GM21447 (cell line): ENCODE measurements around the gene ZNF808.
"Not testable (repeated sequence)": the region's sequence is repeated elsewhere in the genome, so short reads cannot be mapped to it uniquely, and the experiment has no call there.

Experiments
- ATAC-seq: cut with Tn5 transposase; IDR thresholded peaks from one replicate; pipeline ENCODE4 v1.9.1; 2021; ENCODE audit not compliant: unreplicated experiment

ZNF808 gene

GRCh38 chr19:52527134-52527955 is at the start of gene ZNF808:
ZNF808 (plus strand) TSS chr19:52527668; CDS start chr19:52543285, 15,617 bp downstream.
- peak; percentile 82 for ATAC-seq

GRCh38 chr19:52484111-52484743 is 43.2 kb upstream of the ZNF808 start:
- not testable (repeated sequence) for ATAC-seq

GRCh38 chr19:52485064-52485463 is 42.4 kb upstream of the ZNF808 start:
- ATAC-seq: not testable (repeated sequence)

GRCh38 chr19:52485561-52486240 is 41.8 kb upstream of the ZNF808 start:
- not testable (repeated sequence) for ATAC-seq

GRCh38 chr19:52492201-52492993 is 35.1 kb upstream of the ZNF808 start:
- no peak for ATAC-seq

- ATAC-seq: no peak
Measured at GRCh38 chr19:52492994-52493470, 34.4 kb upstream of the ZNF808 start.

GRCh38 chr19:52494518-52494917 is 33.0 kb upstream of the ZNF808 start:
- ATAC-seq: no peak

GRCh38 chr19:52498571-52498970 is 28.9 kb upstream of the ZNF808 start:
- no peak for ATAC-seq

GRCh38 chr19:52500474-52500873 is 27.0 kb upstream of the ZNF808 start:
- ATAC-seq: not testable (repeated sequence)

GRCh38 chr19:52500991-52501390 is 26.5 kb upstream of the ZNF808 start:
- ATAC-seq: not testable (repeated sequence)

GRCh38 chr19:52507266-52507665 is 20.2 kb upstream of the ZNF808 start:
- ATAC-seq: no peak

GRCh38 chr19:52516191-52516590 is 11.3 kb upstream of the ZNF808 start:
- ATAC-seq: no peak

- ATAC-seq: no peak
Measured at GRCh38 chr19:52518646-52519045, 8.8 kb upstream of the ZNF808 start.

GRCh38 chr19:52519175-52519574 is 8.3 kb upstream of the ZNF808 start:
- not testable (repeated sequence) for ATAC-seq

- ATAC-seq: no peak
Measured at GRCh38 chr19:52520013-52520412, 7.5 kb upstream of the ZNF808 start.

- ATAC-seq: no peak
Measured at GRCh38 chr19:52522551-52522950, 4.9 kb upstream of the ZNF808 start.

- no peak for ATAC-seq
Measured at GRCh38 chr19:52524086-52524485, 3.4 kb upstream of the ZNF808 start.

GRCh38 chr19:52527956-52528351 is 486 bp downstream of the ZNF808 start:
- ATAC-seq: no peak

GRCh38 chr19:52532480-52532879 is 5.0 kb downstream of the ZNF808 start:
- ATAC-seq: no peak

GRCh38 chr19:52533901-52534300 is 6.4 kb downstream of the ZNF808 start:
- no peak for ATAC-seq

- not testable (repeated sequence) for ATAC-seq
Measured at GRCh38 chr19:52535385-52535770, 7.9 kb downstream of the ZNF808 start.
